ENCODE measurements around the gene ENOX1.

GRCh38 chr13:43664700-43665191 lies 122.0 kb downstream of the ENOX1 start:
- TF ChIP-seq CTCF (IDR thresholded peaks at IDR 0.05; ENCODE audit: low read depth, low read length) (no peak), EZH2phosphoT487 (IDR thresholded peaks at IDR 0.05; ENCODE audit: low read depth) (no peak)
